Loucy (cell line): ENCODE data around the gene FXR2.

Experiments
- H2AFZ ChIP-seq: fragments of 200-600 bp; sonication (generic); 2 replicates; pipeline ENCODE4 v1.6.0; 2016; ENCODE audit warnings: antibody characterized with exemption, mild to moderate bottlenecking, low read length, moderate library complexity
- H3F3A ChIP-seq: fragments of 200-600 bp; 2 replicates; pipeline ENCODE4 v1.6.0; 2016; ENCODE audit warnings: antibody characterized with exemption, low read depth, mild to moderate bottlenecking
- H3K27me3 ChIP-seq: fragments of 200-600 bp; sonication (generic); 2 replicates; pipeline ENCODE4 v1.6.1; 2014; ENCODE audit warnings: low read length, mild to moderate bottlenecking; ENCODE audit not compliant: insufficient read depth, poor library complexity, severe bottlenecking
- H3K36me3 ChIP-seq: fragments of 200-600 bp; sonication (generic); 2 replicates; pipeline ENCODE4 v1.6.1; 2016; ENCODE audit warnings: low read length; ENCODE audit not compliant: insufficient read depth
- H3K4me1 ChIP-seq: fragments of 200-600 bp; sonication (generic); 2 replicates; pipeline ENCODE4 v1.5.1; 2014; ENCODE audit warnings: low read length, mild to moderate bottlenecking; ENCODE audit not compliant: insufficient read depth, poor library complexity, severe bottlenecking
- H3K4me2 ChIP-seq: fragments of 200-600 bp; sonication (generic); 2 replicates; pipeline ENCODE4 v1.6.0; 2014; ENCODE audit warnings: antibody characterized with exemption, low read length, low read depth, mild to moderate bottlenecking; ENCODE audit not compliant: poor library complexity, severe bottlenecking
- H3K4me3 ChIP-seq: fragments of 200-600 bp; sonication (generic); 2 replicates; pipeline ENCODE4 v1.5.1; 2014; ENCODE audit warnings: low read length, mild to moderate bottlenecking, mixed read lengths; ENCODE audit not compliant: poor library complexity, severe bottlenecking
- H3K79me2 ChIP-seq: fragments of 200-600 bp; sonication (generic); 2 replicates; pipeline ENCODE4 v1.6.1; 2014; ENCODE audit warnings: low read length; ENCODE audit not compliant: insufficient read depth
- H3K9ac ChIP-seq: fragments of 200-600 bp; sonication (generic); 2 replicates; pipeline ENCODE4 v1.6.0; 2014; ENCODE audit warnings: mild to moderate bottlenecking, low read depth, low read length, moderate library complexity; ENCODE audit not compliant: poor library complexity, severe bottlenecking
- H3K9me2 ChIP-seq: fragments of 200-600 bp; sonication (generic); replicated peaks from 2 replicates; pipeline ENCODE4 v1.6.1; 2016; ENCODE audit warnings: low read depth, low read length, mixed read lengths
- H3K9me3 ChIP-seq: fragments of 200-600 bp; sonication (generic); 2 replicates; pipeline ENCODE4 v1.6.1; 2014; ENCODE audit warnings: mild to moderate bottlenecking, antibody characterized with exemption, low read length, low read depth; ENCODE audit not compliant: insufficient read depth
- H4K20me1 ChIP-seq: fragments of 200-600 bp; sonication (generic); 2 replicates; pipeline ENCODE4 v1.6.0; 2014; ENCODE audit warnings: antibody characterized with exemption, low read length, mild to moderate bottlenecking; ENCODE audit not compliant: insufficient read depth, poor library complexity, severe bottlenecking
- EZH2phosphoT487 ChIP-seq: fragments of 200-600 bp; IDR thresholded peaks from 2 replicates; pipeline ENCODE4 v1.6.1; 2018; ENCODE audit warnings: antibody characterized with exemption, mild to moderate bottlenecking, moderate library complexity, borderline replicate concordance
- TF ChIP-seq, protein P1 (sequence below): fragments of 200-600 bp; sonication (generic); conservative IDR thresholded peaks from 2 replicates; pipeline ENCODE4 v1.5.1; 2014; ENCODE audit warnings: mild to moderate bottlenecking, antibody characterized with exemption, low read length

FXR2 gene

DNA sequence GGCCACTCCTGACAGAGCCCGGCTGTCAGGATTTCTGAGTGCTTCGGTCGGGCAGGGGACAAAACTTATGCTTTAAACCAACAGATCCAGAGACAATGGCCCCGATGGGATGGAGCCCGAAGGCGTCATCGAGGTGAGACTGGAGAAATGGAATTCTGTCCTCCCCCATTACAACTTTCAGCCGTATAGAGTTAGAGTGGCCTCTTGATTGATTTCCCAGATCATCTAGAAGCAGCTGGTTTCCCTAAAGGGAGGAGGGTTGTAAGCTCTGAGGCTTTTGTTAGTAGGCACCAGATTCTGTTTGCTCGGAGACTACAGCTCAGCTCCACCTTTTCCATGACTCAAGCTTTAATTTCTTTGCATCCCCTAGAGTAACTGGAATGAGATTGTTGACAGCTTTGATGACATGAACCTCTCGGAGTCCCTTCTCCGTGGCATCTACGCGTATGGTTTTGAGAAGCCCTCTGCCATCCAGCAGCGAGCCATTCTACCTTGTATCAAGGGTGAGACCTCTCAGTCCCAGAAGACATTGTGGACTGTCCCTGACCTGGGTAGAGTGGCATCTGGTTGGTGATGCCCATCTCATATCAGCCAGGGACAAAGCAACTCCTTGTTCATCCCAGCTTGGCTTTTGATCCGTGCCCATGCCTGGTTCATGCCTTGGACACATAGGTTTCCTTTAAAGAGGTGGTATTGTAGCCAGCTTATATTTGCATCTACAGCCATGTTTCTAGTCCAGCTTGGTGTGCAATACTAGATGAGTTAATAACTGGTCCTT lies 40.3 kb downstream of the FXR2 start:
- Histone ChIP-seq H3K9me3 (no peaks in the 10 kb centered on the region), H3K27me3 (peaks cover 7% of the 10 kb centered on the region), H3K79me2 (peaks cover 69% of the 10 kb centered on the region), H3K9ac (peak overlapping the region; percentile 100), H3F3A (peaks cover 23% of the 10 kb centered on the region), H3K9me2 (no peaks in the 10 kb centered on the region), H4K20me1 (peaks cover 65% of the 10 kb centered on the region), H2AFZ (no peak overlapping the region), H3K36me3 (peaks cover 73% of the 10 kb centered on the region), H3K4me1 (peaks cover 36% of the 10 kb centered on the region), H3K4me3 (peak overlapping the region; percentile 98), H3K4me2 (peak overlapping the region; percentile 75)
- TF ChIP-seq, protein P1, sequence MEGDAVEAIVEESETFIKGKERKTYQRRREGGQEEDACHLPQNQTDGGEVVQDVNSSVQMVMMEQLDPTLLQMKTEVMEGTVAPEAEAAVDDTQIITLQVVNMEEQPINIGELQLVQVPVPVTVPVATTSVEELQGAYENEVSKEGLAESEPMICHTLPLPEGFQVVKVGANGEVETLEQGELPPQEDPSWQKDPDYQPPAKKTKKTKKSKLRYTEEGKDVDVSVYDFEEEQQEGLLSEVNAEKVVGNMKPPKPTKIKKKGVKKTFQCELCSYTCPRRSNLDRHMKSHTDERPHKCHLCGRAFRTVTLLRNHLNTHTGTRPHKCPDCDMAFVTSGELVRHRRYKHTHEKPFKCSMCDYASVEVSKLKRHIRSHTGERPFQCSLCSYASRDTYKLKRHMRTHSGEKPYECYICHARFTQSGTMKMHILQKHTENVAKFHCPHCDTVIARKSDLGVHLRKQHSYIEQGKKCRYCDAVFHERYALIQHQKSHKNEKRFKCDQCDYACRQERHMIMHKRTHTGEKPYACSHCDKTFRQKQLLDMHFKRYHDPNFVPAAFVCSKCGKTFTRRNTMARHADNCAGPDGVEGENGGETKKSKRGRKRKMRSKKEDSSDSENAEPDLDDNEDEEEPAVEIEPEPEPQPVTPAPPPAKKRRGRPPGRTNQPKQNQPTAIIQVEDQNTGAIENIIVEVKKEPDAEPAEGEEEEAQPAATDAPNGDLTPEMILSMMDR: no peak
- no peak for TF ChIP-seq EZH2phosphoT487

DNA sequence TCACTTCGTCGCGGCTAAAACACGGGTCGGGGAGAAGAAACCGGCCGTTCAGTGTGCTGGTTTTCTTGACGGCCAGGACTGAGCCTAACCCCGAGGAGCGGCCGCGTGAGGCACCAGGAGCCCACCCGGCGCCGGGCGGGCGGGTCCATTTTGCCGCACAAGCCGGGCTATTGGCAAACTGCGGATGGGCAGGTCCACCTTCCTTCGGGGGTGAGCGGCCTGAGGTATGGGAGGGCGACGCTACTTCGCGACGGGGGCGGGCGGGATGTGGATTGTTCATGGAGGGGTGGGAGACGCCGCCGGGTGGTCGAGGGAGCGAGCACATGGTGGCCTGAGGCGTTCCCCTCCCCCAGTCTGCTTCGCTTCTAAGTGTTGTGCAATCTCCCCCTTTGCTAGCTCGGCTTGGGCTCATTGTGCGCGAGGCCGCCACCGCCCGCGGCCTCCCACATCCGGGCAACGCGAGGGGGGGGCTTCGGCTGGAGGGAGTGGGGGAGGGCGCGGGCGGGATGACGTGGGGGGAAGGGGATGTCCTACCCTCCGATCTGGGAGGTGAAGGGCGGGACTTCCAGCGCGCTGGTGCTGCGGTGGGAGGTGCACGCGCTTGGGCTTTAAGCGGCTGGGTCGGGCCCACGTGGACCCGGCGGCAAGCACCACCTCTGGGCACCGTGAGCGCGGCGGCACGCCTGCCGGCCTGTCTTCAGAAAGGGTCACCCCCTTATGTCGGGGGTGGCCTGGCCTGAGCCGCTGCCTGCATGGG lies 41.2 kb downstream of the FXR2 start:
- H3K4me2 ChIP-seq: peak overlapping the region; percentile 75
- peaks cover 57% of the 10 kb centered on the region for H4K20me1 ChIP-seq
- H3F3A ChIP-seq: peaks cover 14% of the 10 kb centered on the region
- no peak overlapping the region for H2AFZ ChIP-seq
- no peaks in the 10 kb centered on the region for H3K9me2 ChIP-seq
- H3K9me3 ChIP-seq: no peaks in the 10 kb centered on the region
- peaks cover 66% of the 10 kb centered on the region for H3K36me3 ChIP-seq
- H3K4me3 ChIP-seq: peak overlapping the region; percentile 98
- H3K9ac ChIP-seq: peak overlapping the region; percentile 100
- peaks cover 75% of the 10 kb centered on the region for H3K79me2 ChIP-seq
- no peak for TF ChIP-seq EZH2phosphoT487
- TF ChIP-seq, protein P1: no peak
- H3K4me1 ChIP-seq: peaks cover 31% of the 10 kb centered on the region
- peaks cover 7% of the 10 kb centered on the region for H3K27me3 ChIP-seq

DNA sequence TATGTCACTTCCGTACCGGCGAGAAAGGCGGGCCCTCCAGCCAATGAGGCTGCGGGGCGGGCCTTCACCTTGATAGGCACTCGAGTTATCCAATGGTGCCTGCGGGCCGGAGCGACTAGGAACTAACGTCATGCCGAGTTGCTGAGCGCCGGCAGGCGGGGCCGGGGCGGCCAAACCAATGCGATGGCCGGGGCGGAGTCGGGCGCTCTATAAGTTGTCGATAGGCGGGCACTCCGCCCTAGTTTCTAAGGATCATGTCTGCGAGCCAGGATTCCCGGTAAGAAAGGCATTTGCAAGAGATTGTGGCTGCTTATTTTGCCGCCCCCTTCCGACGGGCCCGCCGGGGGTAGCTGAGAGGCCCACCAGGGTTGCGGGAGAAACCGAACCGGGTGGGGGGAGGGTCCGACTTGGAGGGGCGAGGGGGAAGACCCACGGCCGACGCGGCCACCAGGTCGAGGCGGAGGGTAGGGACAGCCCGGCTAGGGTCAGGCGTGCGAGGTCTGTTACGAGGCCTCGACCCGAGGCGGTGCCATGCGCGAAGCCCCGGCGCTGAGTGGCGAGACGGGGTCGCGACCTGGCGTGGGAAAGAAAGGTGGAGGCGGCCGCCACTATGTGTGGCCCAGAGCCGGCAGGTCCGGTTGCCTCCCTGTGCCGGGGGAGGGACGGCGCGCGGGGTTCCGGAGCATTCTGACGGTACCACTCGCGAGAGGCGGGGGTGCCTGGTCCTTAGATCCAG lies 41.9 kb downstream of the FXR2 start:
- Histone ChIP-seq H4K20me1 (peaks cover 49% of the 10 kb centered on the region), H3F3A (peaks cover 10% of the 10 kb centered on the region; the same call in 1 of the 2 replicates), H3K9me3 (no peaks in the 10 kb centered on the region), H3K79me2 (peaks cover 72% of the 10 kb centered on the region), H2AFZ (no peak overlapping the region), H3K9ac (peak overlapping the region; percentile 100), H3K9me2 (no peaks in the 10 kb centered on the region), H3K4me3 (peak overlapping the region; percentile 98), H3K4me2 (peak overlapping the region; percentile 49), H3K27me3 (peaks cover 7% of the 10 kb centered on the region), H3K4me1 (peaks cover 29% of the 10 kb centered on the region), H3K36me3 (peaks cover 59% of the 10 kb centered on the region)
- TF ChIP-seq, protein P1: no peak
- no peak for TF ChIP-seq EZH2phosphoT487
